ENCODE data around the gene VPS72.

GRCh38 chr1:151210830-151211229, 20.8 kb upstream of the VPS72 start:
- TF ChIP-seq POLR2AphosphoS5 (IDR thresholded peaks at IDR 0.05; ENCODE audit: low read depth) (no peak), REST (IDR thresholded peaks at IDR 0.05; ENCODE audit: insufficient replicate concordance, low read depth) (no peak)

Data from HL-60 (cell line).